ENCODE measurements around the gene NTM. TPM values are rescaled to one million over a fixed set of nuclear protein-coding genes. Genes with fewer than 3 reads are reported as not detected.

The NTM gene
- polyA plus RNA-seq, 4 donors, result 36.2 to 52.4 (median 44.4) TPM

DNA sequence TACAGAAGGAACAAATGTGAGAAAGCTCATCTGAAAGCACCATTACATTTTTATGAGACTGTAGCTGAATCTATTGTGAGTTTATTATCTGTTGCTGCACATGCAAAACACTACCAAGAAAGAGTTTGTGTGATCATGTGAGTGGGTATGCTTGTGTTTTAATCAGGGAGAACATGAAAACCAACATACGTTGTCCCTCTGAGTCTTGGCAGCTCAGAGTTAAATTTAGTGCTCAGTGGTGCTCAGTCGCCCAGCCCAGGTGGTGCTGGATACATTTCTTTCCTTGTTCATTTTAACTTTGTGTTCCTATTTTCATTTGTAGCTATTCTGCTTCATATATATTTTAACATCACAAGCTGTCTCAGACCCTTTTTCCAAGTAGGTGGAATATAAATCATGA, 500.6 kb downstream of the NTM start:
- no peak for DNase-seq (ENCODE audit: low read depth in 4 of 4, low spot score in 3 of 4)

DNA sequence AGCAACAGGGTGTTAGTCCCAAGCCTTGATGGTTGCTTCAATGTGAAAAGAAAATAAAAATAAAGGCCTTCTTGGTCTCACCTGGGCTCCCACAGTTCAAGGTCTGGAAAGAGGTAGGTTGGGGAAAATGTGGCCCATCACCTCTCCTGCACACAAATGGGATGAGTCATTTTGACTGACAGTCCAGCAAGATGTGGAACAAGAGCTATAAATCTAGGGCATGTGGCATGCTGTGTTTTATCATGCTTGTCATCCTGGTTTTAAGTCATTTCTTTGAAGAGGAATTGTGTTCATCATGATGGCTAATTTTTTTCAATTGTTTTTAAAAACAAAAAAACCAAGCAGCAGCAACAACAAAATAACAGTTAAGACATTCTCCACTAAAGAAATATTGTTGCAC, 503.7 kb downstream of the NTM start:
- DNase-seq (ENCODE audit: low read depth in 4 of 4, low spot score in 3 of 4), result no peak

DNA sequence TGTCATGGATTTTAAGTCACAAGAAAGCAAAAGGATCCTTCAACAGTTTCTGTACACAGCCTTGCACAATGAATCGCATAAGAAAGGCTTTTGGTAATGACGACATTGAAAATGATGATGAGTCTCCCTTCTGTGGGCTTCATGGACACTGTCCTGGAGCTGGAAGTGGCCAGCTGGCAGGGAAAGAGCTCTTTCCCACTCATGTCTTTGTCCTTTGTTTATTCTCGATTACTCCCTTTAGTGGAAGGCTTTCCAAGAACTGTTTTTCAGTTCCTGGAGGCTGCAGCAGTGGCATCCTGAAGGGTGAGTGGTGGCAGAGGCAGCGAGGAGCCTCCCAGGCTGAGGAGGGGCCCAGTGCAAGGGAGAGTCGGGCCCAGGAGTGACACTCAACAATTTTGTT, 505.2 kb downstream of the NTM start:
- no peak for DNase-seq (ENCODE audit: low read depth in 4 of 4, low spot score in 3 of 4)

DNA sequence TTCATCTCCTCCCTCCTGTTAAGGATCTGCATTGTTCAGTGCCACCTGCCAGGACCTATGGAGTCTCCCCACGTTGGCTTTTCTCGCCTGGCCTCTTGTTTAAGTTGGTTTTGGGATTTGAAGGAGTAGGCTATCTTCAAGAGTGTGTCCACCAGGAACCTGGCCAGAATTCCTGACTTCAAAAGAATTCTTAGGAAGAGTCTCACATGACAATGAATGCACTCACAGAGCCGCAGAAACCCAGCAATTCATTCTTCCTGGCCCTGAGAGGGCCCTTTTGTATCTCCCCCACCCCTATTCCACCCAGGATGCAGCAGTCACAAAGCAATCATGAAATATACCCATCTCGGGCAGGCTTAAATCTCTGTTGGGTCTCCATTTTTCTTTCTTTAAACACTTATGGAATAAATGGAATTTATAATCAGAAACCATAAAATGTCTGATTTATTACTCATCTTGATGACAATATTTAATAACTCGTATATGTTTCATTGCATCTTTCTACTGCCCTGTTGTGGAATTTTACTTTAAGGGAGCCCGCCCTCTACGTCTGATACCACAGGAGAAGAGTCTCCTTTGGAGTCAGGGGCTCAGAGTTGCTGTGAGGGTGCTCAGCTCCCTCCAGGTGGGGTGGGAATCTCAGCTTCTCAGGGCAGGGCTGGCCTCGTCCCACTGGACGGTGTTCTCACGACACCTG, 507.0 kb downstream of the NTM start:
- DNase-seq (ENCODE audit: low read depth in 4 of 4, low spot score in 3 of 4), result no peak

DNA sequence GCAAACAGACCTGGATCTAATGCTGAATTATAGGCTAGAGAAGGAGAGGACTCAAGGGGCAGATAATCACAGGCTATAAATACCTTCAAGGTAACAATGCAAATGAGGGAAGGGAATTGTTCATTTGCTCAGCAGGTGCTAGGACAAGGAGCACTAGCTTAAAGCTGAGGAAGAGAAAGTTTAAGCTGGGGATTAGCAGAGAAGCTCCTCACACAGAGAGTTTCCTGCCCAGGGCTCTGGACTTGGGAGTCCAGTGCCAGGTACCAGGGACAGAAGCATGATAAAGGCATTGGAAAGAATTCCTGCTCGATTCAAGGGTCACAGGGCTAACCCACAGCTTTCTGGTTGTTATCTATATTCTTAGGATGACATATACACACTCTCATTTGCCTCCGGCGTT, 509.9 kb downstream of the NTM start:
- DNase-seq (ENCODE audit: low read depth in 4 of 4, low spot score in 3 of 4), result no peak

DNA sequence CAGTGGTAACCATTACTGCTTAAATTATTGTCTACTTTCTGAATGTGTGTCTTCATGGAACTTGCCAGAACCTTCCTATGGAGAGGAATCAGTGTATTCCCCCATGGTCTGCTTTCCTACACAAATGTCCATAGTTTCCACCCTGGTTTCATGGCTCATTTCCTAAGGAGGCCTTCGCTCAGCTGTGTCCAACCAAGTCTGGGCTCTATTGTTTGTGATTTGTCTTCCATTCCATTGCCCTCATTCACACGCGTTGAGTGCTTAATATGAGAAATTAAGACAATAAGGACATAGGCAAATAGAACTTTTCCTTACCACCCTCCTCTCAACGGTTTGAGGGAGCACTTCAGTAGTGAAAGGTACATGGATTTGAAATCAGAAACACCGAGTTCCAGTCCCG, 510.6 kb downstream of the NTM start:
- no peak for DNase-seq (ENCODE audit: low read depth in 4 of 4, low spot score in 3 of 4)

DNA sequence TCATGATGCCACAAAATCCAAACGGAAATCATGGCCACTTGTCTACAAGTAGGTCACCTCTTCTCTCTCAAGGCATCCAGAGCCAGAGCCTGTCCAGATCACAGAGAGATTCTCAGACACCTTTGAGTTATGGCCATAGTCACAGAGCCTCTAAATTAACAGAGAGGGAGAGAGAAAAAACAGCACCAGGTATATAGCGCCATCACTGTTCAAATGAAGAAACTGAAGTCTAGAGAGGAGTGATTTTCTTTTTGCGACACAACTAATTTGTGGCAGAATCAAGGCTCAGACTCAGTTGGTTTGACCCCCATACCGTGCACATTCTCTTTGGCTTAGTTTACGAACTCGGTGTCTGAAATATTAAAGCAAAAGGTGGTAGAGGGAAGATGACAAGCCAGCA, 512.9 kb downstream of the NTM start:
- DNase-seq (ENCODE audit: low read depth in 4 of 4, low spot score in 3 of 4), result no peak

DNA sequence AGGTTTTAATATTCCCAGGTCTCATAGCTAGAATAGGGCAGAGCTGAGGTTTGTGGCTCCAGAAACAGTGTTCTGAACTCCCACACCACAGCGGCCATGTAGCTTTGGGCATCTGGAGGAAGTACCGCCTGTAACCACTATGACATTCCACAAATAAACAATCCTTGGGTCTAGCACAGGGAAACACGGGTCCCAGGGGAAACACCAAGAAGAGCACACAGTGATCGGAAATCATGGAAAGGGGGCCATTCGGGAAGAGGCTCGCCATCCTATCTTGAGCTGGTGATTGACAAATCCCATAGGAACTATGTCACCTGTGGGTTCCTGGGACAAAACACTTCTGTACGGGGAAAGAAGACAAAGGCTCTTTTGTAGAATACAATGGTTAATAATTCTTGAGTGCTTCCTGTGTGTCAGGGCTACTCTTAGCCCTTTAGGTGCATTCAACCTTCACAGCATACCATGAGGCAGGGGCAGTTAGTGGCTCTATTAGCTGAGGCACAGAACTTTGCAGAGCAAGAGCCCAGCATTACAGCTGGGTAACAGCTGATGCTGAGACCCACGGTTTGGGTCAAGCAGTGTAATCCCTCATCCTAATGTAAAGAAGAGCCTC, 514.2 kb downstream of the NTM start:
- no peak for DNase-seq (ENCODE audit: low read depth in 4 of 4, low spot score in 3 of 4)

DNA sequence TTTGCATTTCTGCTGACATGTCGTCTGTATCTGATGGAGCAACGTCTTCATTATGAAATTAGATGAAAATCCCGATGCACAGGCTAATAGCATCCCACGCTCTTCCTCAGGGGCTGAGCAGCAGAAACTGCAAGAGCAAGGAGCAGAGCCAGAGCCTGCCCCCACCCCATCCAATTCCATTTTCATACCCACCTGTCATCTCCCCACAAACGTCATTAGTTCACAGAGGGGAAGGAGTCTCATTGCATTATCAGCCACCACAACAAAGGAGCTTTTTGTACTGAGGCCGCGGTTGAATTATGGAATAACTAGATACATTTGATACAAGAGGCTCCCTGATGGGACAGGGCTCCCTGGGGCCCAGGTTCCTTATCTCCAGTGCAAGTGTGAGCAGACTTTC, 515.0 kb downstream of the NTM start:
- DNase-seq (ENCODE audit: low read depth in 4 of 4, low spot score in 3 of 4), result no peak

DNA sequence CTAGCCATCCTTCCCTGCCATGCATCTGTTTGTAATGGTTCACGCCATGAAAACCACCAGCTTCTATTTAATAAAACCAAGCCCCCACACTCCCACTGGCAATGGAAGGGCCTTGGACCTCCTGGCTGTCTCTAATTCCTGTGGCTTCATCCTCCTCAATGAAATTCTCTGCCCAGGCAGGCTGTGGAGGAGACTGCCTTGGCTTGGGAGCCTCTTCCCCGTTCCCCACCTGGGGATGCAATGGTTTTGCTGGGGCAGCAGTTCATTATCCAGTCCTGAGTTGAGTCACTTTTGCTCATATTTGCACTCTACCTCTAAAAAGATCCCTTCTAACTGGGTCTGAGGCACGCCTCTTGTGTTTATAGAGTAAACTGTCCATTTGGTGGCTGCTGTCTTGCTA, 515.8 kb downstream of the NTM start:
- DNase-seq (ENCODE audit: low read depth in 4 of 4, low spot score in 3 of 4), result no peak

DNA sequence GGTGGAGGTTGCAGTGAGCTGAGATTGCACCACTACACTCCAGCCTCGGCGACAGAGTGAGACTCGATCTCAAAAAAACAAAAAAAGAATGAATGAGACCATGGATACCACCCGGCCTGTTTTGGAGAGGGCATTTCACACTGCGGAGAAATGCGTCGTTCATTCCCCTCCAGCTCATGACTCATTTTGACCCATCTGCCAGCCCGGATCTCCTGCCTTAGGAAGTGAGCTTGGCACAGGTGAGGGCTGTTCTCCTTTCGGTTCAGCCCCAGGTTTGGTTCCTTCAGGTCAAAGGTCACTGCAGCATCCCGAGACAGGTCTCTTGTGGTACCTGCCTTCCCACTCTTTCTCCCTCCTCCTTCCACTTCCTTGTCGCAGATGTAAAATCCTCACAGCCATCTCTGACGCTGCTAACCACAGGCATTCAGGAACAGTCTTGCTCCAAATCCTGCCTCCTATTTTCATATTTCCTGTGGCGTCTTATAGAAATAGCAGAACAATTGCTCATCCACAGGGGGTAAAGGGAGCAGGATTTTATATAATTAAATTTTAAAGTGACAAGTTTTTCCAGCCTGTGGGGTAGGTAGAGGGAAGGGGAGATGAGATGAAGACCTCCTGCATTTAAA, 517.9 kb downstream of the NTM start:
- DNase-seq (ENCODE audit: low read depth in 4 of 4, low spot score in 3 of 4), result no peak

DNA sequence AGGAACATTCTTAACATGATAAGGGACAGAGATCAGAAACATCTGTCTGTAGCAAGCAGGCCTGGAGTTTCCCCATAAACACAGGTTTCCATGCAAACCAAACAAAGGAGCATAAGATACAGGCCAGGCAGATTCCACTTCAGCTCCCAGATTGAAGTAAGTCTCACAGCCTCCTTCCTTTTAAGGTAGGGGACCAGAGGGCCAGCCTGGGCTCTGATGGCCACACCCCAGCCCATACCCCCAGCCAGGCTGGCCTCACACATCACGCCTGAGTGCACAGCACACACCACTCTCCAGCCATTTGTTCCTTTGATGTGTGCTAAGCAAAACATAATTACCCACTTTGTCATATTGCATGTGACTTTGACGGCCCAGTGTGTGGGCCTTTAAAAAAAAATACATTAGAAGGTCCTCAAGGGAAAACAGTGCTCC, 518.7 kb downstream of the NTM start:
- peak in 2 of 4 donors; percentile 38 to 54 for DNase-seq (ENCODE audit: low read depth in 4 of 4, low spot score in 3 of 4)

DNA sequence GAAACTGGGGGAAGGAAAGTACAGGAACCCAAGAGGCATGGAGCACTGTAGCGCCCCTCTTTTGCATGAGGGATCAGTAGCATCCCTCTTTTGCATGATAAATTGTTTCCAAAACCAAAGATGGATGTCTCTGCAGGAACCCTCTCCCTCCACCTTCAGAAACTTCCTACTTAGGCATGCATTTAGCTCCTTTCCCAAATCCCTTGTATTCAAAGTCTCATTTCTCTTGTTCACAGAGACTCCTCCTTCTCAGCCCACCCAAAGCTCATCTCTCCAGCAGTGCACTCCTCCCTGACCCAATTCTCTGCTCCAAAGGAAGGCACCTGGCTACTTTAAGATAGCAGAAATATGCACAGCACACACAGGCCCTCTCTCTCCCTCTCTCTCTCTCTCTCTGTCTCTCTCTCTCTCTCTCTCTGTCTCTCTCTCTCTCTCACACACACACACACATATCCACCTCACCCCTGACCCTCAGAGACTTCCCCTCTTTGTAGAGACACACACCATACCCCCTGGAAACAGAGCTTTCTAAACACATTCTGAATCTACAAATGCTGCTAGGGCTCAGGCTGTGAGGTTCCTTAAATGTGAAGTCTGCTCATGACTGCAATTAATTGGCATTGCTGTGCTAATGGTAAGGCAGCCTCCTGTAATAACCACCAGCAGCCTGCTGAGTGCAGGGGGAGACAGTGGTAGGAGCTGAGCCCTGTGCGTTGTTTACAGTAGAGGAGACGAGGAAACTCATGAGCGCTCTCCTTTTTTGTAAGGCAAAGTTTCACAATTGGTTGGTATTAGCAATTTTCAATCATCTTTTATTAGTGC, 519.6 kb downstream of the NTM start:
- DNase-seq (ENCODE audit: low read depth in 4 of 4, low spot score in 3 of 4), result no peak

DNA sequence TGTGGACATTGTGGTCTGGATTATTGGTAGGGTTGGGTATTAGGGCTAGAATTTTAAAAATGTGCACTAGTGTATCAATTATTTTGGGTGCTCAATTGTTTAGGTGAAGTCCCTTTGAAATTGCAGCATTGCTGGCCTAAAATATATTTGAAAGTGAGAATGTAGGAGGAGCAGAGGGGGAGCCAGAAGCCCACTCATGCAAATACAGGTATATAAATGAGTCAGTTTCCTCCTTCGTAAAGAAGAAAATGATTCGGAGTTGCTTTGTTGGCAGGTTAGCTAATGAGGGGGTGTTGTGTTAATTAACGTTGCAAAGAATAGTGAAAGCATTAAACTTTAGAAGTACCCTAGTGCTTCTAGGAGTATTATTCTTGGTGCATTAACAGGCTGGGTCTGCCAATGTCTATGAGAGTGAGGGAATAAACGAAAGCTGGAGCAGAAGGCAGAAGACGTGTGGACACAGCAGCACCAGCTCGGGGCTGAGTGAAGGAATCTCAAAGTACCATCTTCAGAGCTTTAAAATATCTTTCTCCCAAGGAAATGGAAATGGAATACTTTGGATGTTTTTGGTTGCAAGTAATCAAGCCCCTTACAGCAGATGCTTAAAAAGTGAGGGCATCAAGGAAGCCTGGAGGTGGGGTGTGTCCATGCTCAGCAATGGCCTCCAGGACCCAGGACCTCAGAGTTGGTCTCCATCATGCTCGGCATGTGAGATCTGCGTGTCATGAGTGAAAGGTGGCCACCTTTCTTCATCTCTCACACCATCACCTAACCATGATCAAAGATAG, 522.9 kb downstream of the NTM start:
- no peak for DNase-seq (ENCODE audit: low read depth in 4 of 4, low spot score in 3 of 4)

DNA sequence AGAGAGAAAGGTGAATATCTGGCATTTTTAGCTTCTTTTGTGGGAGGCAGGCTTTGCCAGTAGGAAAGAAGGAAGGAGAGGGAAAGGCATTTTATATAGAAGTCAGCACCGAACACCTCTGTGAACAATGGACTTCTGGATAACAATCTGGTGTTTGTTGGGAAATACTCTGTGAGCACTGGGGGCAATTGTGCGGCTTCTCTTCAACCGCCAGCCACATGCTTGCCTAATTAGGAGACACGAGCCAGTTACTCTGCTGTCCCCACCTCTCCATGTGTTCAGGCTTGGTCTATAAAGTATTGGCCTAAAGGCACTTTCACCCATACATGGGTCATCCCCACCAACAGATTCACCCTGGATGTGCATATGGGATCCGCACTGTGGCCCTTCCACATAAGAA, 523.6 kb downstream of the NTM start:
- no peak for DNase-seq (ENCODE audit: low read depth in 4 of 4, low spot score in 3 of 4)

DNA sequence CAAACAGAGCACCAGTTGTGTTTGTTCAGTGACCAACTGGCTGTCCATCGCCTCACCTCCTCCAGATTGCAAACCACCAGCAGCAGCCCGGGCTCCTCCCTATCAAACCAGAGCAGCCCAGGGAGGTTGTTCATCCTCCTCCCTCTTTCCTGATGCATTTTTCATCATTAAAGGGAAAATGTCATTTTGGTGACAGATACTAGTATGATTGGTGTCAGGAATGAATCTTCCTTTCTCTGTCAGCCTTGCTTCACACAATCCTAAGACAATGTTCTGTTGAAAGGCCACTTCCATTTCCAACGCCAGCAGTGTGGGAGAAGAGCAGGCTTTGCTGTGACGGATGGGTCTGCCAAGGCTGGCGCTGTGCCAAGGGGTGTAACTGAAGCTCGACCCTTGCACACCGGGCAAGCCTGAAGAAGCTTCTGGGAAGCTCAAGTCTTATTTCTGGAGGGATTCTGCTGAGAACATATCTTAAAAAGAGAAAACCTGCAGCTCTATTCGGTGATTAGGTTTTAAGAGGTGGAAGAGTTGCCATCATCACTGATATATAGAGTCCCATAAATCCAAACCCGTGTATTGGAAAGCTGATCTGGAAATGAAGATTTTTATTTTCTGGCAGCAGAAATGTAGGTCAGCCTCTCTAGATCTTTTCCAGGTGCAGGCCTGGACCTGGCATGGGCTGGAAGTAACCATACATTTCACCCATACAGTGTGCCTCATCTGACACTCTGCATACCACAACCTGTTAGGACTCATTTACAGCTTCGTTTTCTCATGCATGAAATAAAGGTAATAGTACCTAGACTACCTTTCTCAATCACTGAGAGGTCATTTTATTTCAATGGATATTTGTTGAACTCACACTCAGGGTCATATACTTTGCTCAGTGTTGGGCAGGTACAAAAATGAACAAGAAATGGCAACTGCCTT, 524.5 kb downstream of the NTM start:
- DNase-seq (ENCODE audit: low read depth in 4 of 4, low spot score in 3 of 4), result no peak

DNA sequence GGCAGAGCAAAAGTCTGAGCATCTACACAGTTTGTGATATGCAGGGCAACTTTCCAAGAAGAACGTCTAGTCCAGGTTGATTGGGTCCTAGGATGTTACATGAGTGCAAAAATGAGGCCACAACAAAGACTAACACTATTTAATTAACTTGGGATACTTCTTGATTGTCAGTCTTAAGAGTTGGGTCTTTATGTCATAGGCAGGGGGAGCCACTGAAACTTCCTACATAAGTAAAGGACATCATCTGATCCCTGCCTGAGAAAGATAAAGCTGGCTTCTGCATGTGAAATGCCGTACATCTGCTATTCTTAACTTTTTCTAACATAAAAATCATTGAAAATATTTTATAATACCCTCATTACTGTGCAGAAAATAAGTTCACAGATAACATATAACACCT, 525.5 kb downstream of the NTM start:
- no peak for DNase-seq (ENCODE audit: low read depth in 4 of 4, low spot score in 3 of 4)

DNA sequence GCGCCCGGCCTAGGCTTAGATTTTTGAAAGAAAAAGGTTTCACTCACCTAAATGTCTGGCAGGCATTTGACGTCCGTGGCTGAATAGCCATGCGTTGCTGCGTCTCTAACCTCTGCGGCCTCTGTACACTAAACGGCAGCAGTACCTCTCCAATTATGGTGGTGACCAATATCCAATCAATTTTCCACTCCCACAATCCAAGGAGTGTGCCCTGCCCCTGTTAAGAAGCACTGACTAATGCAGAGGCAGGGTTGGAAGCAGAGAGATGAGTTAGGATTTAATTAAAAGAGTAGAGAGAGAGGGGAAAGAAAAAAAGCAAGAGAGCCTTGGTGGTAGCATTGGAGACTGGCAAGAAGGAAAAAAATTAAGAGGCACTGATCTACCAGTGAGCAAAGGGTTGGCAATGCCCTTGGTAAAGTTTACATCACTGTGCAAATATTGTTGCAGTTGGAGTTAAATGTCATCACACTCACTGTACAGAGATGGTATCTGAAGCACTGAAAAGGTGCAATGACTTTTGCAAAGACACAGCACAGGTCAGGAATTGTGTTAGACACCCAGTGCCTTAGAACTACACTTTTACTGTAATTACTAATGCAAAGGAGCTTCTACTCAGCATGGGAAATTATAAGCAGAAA, 526.7 kb downstream of the NTM start:
- DNase-seq (ENCODE audit: low read depth in 4 of 4, low spot score in 3 of 4), result no peak

DNA sequence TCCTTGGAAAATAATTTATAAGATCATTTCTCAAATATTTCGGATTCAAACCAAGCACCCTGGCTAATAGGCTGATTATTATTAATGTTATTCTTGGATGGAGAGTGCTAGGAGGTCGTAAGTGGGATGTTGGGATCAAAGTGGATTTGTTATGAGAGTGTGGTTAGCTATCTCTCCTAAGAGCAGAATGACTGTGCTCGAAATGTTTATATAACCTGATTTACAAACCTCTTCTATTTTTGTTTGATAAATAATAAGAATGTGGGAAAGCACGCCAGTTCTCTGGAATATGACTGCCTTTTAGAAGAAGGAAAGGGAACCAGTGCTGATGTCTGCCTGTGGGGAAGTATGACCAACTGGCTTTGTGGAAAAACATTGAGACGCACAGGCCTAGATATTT, 527.5 kb downstream of the NTM start:
- no peak for DNase-seq (ENCODE audit: low read depth in 4 of 4, low spot score in 3 of 4)
